GM19023 (cell line): ENCODE results near the gene JTB.

ENCODE experiments used
- ATAC-seq: cut with Tn5 transposase; IDR thresholded peaks from one replicate; pipeline ENCODE4 v1.9.1; 2021; ENCODE audit warnings: mild to moderate bottlenecking, moderate library complexity; ENCODE audit not compliant: unreplicated experiment

The JTB gene

GRCh38 chr1:153956997-153957715 lies 20.3 kb downstream of the JTB start:
- ATAC-seq = no peak

- no peak for ATAC-seq
Measured at GRCh38 chr1:153954826-153955225, 22.6 kb downstream of the JTB start.

DNA sequence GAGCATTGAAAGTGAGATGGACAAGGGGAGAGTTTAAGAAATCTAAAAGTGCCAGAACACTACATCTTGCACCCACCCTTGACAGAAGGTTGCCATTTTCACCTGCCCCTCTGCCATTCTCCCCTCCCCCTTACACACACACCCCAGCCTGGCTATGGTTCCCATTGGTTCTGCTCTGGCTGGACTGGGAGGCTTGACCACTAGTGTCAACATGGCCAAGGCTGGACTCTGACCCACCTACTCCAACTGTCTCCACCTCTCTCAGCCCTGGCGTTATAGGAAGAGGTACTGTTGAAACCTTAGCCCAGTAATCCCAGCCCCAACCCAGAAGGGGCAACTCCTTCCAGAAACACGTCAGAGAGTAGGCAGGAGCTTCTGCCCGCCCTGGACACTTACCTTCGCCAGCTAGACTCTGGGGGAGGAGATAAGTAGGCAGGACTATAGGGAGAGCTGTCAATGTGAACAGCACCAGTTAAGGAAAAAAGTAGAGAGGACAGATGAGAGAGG lies 23.6 kb downstream of the JTB start:
- ATAC-seq = no peak

- ATAC-seq = no peak
Measured at GRCh38 chr1:153951801-153952200, 25.7 kb downstream of the JTB start.

GRCh38 chr1:153951183-153951582 lies 26.3 kb downstream of the JTB start:
- no peak for ATAC-seq

- peak; percentile 67 for ATAC-seq
Measured at GRCh38 chr1:153946622-153947241, 30.7 kb downstream of the JTB start, which contains the start of gene DENND4B. Gene DENND4B (minus strand): TSS chr1:153946718. CDS start chr1:153944374, 2,344 bp downstream.

DNA sequence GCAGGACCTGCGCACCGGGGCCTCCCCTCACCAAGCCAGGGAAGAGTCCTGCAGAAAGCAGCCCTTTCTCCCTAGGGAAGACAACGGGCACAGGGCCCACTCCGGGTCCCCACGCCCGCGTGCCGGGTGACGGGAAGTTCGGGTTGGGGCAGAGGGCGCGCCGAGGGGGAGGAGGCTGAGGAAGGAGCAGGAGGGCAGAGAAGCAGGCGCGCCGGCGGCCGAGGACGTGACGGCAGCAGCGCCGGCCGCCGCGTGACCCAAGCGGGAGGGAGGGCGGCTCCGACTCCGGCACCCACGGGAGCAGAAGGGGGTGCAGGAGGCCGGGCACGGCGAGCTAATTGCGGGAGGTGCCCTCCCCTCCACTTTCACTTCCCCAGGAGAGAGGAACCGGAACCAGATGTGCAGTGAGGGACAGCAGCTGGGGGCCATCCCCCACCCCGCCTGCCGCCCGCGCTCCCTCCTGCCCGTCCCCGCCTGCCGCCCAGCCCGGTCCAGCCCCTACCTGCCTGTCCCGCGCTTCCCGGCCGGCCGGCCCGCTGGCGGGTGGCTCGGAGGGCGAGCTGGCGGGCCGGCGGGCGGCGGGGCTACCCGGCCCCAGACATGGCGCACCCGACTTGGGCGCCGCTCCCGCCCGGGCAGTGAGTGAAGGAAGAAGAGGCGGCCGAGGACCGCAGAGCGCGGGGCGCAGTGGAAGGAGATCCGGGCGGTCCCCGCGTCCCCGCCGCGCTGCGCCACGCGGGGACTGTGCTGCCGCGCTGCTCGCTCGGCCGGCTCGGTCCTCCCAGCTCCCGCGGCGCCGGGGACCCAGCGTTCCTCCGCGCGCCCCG lies 31.5 kb downstream of the JTB start:
- peak; percentile 71 for ATAC-seq

DNA sequence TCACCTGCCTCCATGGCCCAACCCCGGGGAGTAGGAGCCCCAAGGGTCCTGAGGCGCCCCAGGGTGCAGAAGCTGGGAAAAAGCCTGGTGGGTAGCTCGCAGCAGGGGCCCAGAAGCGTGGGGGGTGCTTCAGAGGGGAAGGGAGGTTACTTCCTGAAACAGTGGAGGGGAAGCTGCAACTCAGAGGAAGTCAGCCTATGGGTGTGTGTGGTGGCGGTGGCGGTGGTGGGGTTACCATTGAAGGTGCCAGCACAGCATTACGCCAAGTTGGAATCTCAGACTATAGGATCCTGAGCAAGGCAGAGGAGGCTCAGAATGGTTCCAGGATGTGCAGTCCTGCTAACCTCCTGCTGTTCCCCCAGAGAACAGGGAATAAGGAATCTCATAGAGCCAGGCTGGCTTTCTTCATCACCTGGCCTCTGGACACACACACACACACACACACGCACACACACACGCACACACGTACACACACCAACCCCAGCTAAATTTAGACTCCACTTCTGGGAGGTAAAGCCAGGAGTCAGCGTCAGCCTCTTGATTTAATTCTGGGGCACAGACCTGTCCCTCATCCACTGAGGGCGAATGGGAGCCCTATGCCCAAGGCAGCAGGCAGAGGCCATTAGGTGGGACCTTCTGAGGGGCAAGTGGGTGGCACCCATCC lies 32.2 kb downstream of the JTB start:
- peak; percentile 8 for ATAC-seq

- no peak for ATAC-seq
Measured at GRCh38 chr1:153944827-153945117, 32.7 kb downstream of the JTB start.

DNA sequence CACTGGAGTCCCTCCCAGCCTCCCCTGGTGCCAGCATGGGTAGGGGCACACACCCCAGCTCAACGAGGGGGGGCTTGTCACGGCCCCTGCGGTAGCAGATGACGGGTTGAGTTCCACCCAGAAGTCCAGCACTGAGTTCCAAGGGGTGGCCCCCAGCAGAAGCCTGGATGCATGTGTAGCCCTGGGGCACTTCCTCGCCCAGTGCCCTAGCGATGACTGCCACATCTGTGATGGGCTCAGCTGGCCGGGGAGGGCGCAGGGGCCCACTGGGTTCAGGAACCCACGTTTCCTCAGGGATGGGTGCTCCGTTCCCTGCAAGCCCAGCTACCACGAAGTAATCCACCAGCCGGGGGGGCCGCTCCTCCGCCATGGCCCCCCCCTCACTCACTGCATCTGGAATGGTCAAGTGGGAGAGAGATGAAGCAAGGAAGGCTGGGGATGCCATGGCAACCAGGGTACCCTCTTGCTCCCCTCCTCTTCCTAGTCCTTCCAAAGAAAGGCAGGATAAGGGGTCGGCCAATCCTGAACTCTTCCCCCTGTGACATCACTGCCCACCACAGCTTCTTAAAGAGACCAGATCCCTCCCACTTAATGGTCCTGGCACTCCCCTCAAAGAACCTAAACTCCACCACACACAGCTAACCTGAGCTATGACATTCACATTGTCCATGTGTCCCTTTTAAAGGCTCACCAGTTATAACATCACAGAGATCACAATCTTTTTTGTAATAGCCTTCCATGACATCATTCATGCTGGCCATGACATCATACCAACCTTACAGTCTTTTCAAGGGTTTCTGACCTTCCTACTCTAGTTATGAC lies 33.3 kb downstream of the JTB start:
- ATAC-seq = no peak

GRCh38 chr1:153942766-153943549 lies 34.5 kb downstream of the JTB start:
- ATAC-seq = no peak

DNA sequence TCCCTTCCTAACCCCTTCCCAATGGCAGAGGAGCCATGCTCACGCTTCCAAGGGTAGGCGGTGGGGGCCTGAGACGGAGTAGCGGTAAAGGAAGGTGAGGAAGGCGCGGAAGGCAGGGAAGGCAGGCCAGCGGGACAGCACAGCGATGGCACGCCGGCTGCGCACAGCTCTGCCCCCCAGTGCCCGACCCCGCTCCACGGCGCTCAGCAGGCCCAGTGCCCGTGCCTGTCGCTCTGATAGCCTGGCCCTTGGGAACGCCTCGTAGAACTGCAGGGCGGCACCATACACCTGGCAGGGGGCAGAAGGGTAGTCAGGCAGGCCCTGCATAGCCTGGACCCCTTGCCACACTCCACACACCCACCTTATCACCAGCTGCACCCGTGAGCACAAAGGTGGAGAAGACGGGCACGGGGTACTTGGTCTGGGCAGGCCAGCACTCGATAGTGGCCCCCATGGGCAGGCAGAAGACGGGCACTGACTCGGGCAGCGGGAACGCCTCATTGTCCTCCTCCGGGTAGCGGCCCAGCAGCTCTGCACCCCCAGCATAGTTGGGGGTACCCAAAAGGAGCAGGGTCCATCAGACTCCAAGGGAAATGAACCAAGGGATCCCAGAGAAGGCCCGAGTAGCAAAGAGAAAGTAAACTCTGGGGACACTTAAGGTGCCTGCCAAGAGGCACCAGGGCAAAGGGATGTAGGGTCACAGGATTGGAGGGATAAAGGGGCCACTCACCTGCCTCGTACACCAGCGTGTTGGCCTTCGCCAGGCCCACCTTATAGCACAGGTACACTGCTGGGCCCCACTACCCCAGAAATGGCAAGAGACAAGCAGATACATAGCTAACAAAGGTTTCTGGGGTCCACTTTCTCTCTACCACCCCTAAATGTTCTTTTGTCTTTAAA lies 35.4 kb downstream of the JTB start:
- ATAC-seq = no peak

- no peak for ATAC-seq
Measured at GRCh38 chr1:153940756-153941155, 36.7 kb downstream of the JTB start.

DNA sequence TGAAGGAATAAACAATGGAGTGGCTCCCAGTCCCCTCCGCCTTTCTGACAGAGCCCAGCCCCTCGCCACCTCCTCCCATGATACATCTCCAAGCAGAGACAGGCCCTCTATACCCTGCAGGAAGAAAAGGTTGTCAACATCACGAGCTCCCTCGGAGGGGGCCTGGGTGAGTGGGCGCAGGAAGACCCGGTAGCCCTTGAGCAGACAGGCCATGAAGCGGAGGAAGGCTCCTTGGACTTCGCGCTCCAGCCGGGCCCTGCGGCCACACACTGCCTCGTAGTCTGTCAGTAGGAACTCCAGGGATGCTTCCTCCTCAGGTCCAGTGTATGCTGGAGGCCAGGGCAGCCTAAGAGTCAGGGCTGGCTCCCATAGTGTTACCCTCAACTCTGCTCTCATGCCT lies 38.0 kb downstream of the JTB start:
- ATAC-seq = no peak

GRCh38 chr1:153938996-153939395 lies 38.5 kb downstream of the JTB start:
- no peak for ATAC-seq

DNA sequence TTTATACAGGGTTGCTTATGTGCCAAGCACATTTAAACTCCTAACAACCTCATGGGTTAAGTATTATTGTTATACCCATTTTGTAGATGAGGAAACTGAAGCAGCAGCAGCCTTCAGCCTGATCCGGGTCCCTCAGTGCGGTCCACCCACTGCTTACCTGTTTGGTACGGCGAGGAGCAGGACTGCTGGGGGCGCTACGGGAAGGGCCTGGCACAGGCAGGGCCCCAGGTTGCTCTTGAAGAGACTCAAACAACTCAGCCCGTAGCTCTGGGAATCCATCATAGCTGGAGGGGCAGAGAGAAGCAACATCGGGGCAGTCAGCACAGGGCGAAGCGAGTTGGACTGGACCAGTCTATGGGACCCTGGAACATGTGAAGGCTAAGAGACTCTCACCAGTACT lies 40.1 kb downstream of the JTB start:
- ATAC-seq = no peak

- no peak for ATAC-seq
Measured at GRCh38 chr1:153936011-153936802, 41.3 kb downstream of the JTB start.

DNA sequence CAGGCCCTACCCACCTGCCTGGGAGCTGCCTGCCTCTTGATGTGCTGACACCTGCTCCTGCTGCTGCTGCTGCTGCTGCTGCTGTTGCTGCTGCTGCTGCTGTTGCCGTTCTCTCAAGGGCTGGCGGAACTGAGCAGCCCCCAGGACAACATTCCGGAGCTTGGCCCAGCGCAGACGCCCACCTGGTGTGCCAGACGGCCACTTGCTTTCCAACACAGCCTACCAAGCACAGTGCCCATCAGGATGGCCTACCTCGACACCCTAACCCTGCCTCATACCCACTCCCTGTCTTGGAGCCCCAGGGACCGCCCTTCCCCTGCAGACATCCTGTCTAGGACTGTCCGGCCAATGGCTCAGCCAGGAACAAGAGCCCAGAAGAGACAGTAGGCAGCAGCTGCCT lies 42.7 kb downstream of the JTB start:
- ATAC-seq = no peak
